SK-N-SH (cell line): Measurements from ENCODE around the gene RAB3C. TPM values are rescaled to one million over a fixed set of nuclear protein-coding genes. Genes with fewer than 3 reads are reported as not detected.

Source experiments
- CTCF ChIA-PET: fragments of 300-600, 350-600 bp; formaldehyde crosslinking; extraction: SDS; loops from one replicate; lab custom pipeline; 2021; lab: Yijun Ruan, JAX
- POLR2A ChIA-PET: fragments of 350-600 bp; sonication (Branson Sonifier 250); formaldehyde crosslinking; extraction: SDS; loops from one replicate; lab custom pipeline; 2020; ENCODE audit warnings: antibody characterized with exemption, inconsistent platforms; lab: Yijun Ruan, JAX
- DNase-seq: peaks from one replicate; pipeline ENCODE4 v3.0.0; 2012
- H2AFZ ChIP-seq: fragments of 200-600 bp; sonication (generic); 2 replicates; pipeline ENCODE4 v1.8.1; 2016; ENCODE audit warnings: antibody characterized with exemption, mild to moderate bottlenecking, low read depth
- H3F3A ChIP-seq: fragments of 200-600 bp; sonication (generic); replicated peaks from 2 replicates; pipeline ENCODE3; 2016; ENCODE audit warnings: antibody characterized with exemption, mild to moderate bottlenecking; ENCODE audit not compliant: insufficient read depth
- H3K27ac ChIP-seq, 2 experiments: fragments of 200-500 bp in 1 of 2; fragments of 200-600 bp in 1 of 2; sonication (Bioruptor generic) in 1 of 2; sonication (generic), shearing (Covaris generic) in 1 of 2; 2 replicates each; pipeline versions ENCODE4 v1.5.1 to v1.6.1; 2014 to 2016; ENCODE audit warnings: low read depth in 2 of 2, inconsistent platforms in 1 of 2, low read length in 1 of 2, mild to moderate bottlenecking in 1 of 2, mixed read lengths in 1 of 2
- H3K27me3 ChIP-seq: fragments of 200-600 bp; sonication (generic), shearing (Covaris generic); 2 replicates; pipeline ENCODE4 v1.6.1; 2016; ENCODE audit warnings: mixed run types; ENCODE audit not compliant: insufficient read depth
- H3K36me3 ChIP-seq, 2 experiments: fragments of 200-500 bp in 1 of 2; fragments of 200-600 bp in 1 of 2; sonication (Bioruptor generic) in 1 of 2; sonication (generic) in 1 of 2; replicated peaks in 1 of 2; 2 replicates each; pipeline versions ENCODE3 to v1.5.1; 2014 to 2016; ENCODE audit warnings: low read length in 1 of 2, mild to moderate bottlenecking in 1 of 2; ENCODE audit not compliant: insufficient read depth in 2 of 2, control insufficient read depth in 1 of 2
- H3K4me1 ChIP-seq, 2 experiments: fragments of 200-500 bp in 1 of 2; fragments of 200-600 bp in 1 of 2; sonication (Bioruptor generic) in 1 of 2; sonication (generic), shearing (Covaris generic) in 1 of 2; 2 replicates each; pipeline versions ENCODE4 v1.5.1 to v1.6.1; 2014 to 2016; ENCODE audit warnings: low read depth in 1 of 2, low read length in 1 of 2, mixed run types in 1 of 2; ENCODE audit not compliant: insufficient read depth in 2 of 2, control insufficient read depth in 1 of 2
- H3K4me2 ChIP-seq: fragments of 200-600 bp; sonication (generic), shearing (Covaris generic); 2 replicates; pipeline ENCODE4 v1.6.1; 2017; ENCODE audit warnings: mixed run types
- H3K4me3 ChIP-seq, 2 experiments: fragments of 200-500 bp in 1 of 2; fragments of 200-600 bp in 1 of 2; sonication (Bioruptor generic) in 1 of 2; sonication (generic), shearing (Covaris generic) in 1 of 2; 2 replicates each; pipeline versions ENCODE4 v1.5.1 to v1.8.1; 2014 to 2016; ENCODE audit warnings: low read depth in 2 of 2, inconsistent platforms in 1 of 2, low read length in 1 of 2, mild to moderate bottlenecking in 1 of 2, mixed read lengths in 1 of 2, moderate library complexity in 1 of 2
- H3K79me2 ChIP-seq: fragments of 200-600 bp; sonication (generic); 2 replicates; pipeline ENCODE4 v1.8.1; 2017; ENCODE audit warnings: mild to moderate bottlenecking; ENCODE audit not compliant: insufficient read depth
- H3K9ac ChIP-seq: fragments of 200-600 bp; sonication (generic); 2 replicates; pipeline ENCODE4 v1.6.1; 2017; ENCODE audit warnings: mixed run types
- H3K9me2 ChIP-seq: fragments of 200-600 bp; sonication (generic); 2 replicates; pipeline ENCODE4 v1.6.1; 2017; ENCODE audit warnings: mixed run types
- H3K9me3 ChIP-seq: fragments of 200-600 bp; sonication (generic); 2 replicates; pipeline ENCODE4 v1.6.1; 2017; ENCODE audit warnings: mixed run types, mild to moderate bottlenecking, moderate library complexity
- H4K20me1 ChIP-seq: fragments of 200-600 bp; sonication (generic); 2 replicates; pipeline ENCODE4 v1.6.1; 2017; ENCODE audit warnings: mild to moderate bottlenecking, mixed run types; ENCODE audit not compliant: insufficient read depth
- CTCF ChIP-seq: fragments of 200-600 bp; sonication (generic); IDR thresholded peaks from 2 replicates; pipeline ENCODE4 v1.6.1; 2017; ENCODE audit warnings: antibody characterized with exemption, mild to moderate bottlenecking, moderate library complexity
- EP300 ChIP-seq, 2 experiments: IDR thresholded peaks; 2 replicates each; pipeline versions ENCODE4 v1.4.0 to v1.6.1; 2012; ENCODE audit warnings: borderline replicate concordance in 1 of 2, low read depth in 1 of 2, low read length in 1 of 2
- EZH2phosphoT487 ChIP-seq: fragments of 200-600 bp; sonication (generic); IDR thresholded peaks from 2 replicates; pipeline ENCODE4 v1.6.1; 2017; ENCODE audit warnings: low read depth, mixed run types, mild to moderate bottlenecking, antibody characterized with exemption, moderate library complexity, borderline replicate concordance
- IRF3 ChIP-seq: fragments of 150-350 bp; IDR thresholded peaks from 2 replicates; pipeline ENCODE4 v1.6.1; 2016; ENCODE audit warnings: mild to moderate bottlenecking, low read depth, low read length
- JUND ChIP-seq: IDR thresholded peaks from 2 replicates; pipeline ENCODE4 v1.4.0; 2012
- MEF2A ChIP-seq: IDR thresholded peaks from 2 replicates; pipeline ENCODE4 v1.4.0; 2012; ENCODE audit warnings: low read depth, borderline replicate concordance
- NRF1 ChIP-seq: IDR thresholded peaks from 2 replicates; pipeline ENCODE4 v1.6.1; 2012; ENCODE audit warnings: low read depth, mild to moderate bottlenecking, low read length
- RCOR1 ChIP-seq: fragments of 150-350 bp; IDR thresholded peaks from 2 replicates; pipeline ENCODE4 v1.6.1; 2017; ENCODE audit warnings: antibody characterized with exemption, low read length
- REST ChIP-seq: IDR thresholded peaks from 2 replicates; pipeline ENCODE4 v1.6.1; 2012; ENCODE audit warnings: mild to moderate bottlenecking, low read depth, low read length, moderate library complexity
- RFX5 ChIP-seq: IDR thresholded peaks from 2 replicates; pipeline ENCODE4 v1.6.1; 2012; ENCODE audit warnings: mild to moderate bottlenecking, improper control_type of control experiment, low read length
- RXRA ChIP-seq: IDR thresholded peaks from 2 replicates; pipeline ENCODE4 v1.4.0; 2012; ENCODE audit warnings: low read depth, mild to moderate bottlenecking, borderline replicate concordance
- SIN3A ChIP-seq: IDR thresholded peaks from 2 replicates; pipeline ENCODE4 v1.6.1; 2012; ENCODE audit warnings: low read depth, mild to moderate bottlenecking, low read length, moderate library complexity, borderline replicate concordance
- TEAD4 ChIP-seq: IDR thresholded peaks from 2 replicates; pipeline ENCODE4 v1.4.0; 2012; ENCODE audit warnings: mild to moderate bottlenecking, borderline replicate concordance; ENCODE audit not compliant: insufficient read depth
- USF1 ChIP-seq: IDR thresholded peaks from 2 replicates; pipeline ENCODE4 v1.4.0; 2012; ENCODE audit warnings: low read depth, borderline replicate concordance
- ZBTB33 ChIP-seq: IDR thresholded peaks from 2 replicates; pipeline ENCODE4 v1.4.0; 2012; ENCODE audit warnings: low read depth, borderline replicate concordance
- WGBS: methylation state at CpG from one replicate; pipeline ENCODE4 v1.1.6; 2017; ENCODE audit warnings: low lambda C conversion rate; 5-methylcytosine and 5-hydroxymethylcytosine counted together
- polyA plus RNA-seq, 3 experiments: library from polyadenylated mRNA; depleted of rRNA; stranded (reverse); fragments of >200 nt; gene quantifications; 2 replicates each; pipeline ENCODE4 v1.2.3, GENCODE V29; 2012

The RAB3C gene
- polyA plus RNA-seq, 1 of the 3 experiments (the other 2 are of a cell fraction) = 0.03 TPM

- ChIA-PET CTCF (no interaction called here), POLR2A (no interaction called here)
- WGBS = 13% methylated on average over 1 of the region's 1 CpG
- Histone ChIP-seq H2AFZ (no peak overlapping the region), H3K9me3 (no peaks in the 10 kb centered on the region), H3K9ac (no peak overlapping the region), H3K4me2 (no peak overlapping the region), H3K4me1 (peaks cover 0 to 3% of the 10 kb centered on the region in 2 experiments; a peak in 2 of 4 replicates), H3F3A (no peaks in the 10 kb centered on the region), H3K36me3 (peaks cover 0 to 3% of the 10 kb centered on the region in 2 experiments), H4K20me1 (no peaks in the 10 kb centered on the region), H3K27me3 (no peaks in the 10 kb centered on the region), H3K27ac (no peak overlapping the region), H3K9me2 (peaks cover 4% of the 10 kb centered on the region; the same call in 1 of the 2 replicates), H3K4me3 (no peak overlapping the region), H3K79me2 (no peaks in the 10 kb centered on the region)
- no peak for DNase-seq
- TF ChIP-seq RXRA = no peak
- no peak for TF ChIP-seq IRF3
- no peak for TF ChIP-seq SIN3A
- TF ChIP-seq ZBTB33 = no peak
- TF ChIP-seq CTCF = no peak
- TF ChIP-seq USF1 = no peak
- TF ChIP-seq MEF2A = no peak
- no peak for TF ChIP-seq RCOR1
- TF ChIP-seq TEAD4 = no peak
- TF ChIP-seq NRF1 = no peak
- no peak for TF ChIP-seq JUND
- no peak for TF ChIP-seq EP300 (IDR thresholded peaks at IDR 0.05; ENCODE audit: borderline replicate concordance in 1 of 2, low read depth in 1 of 2, low read length in 1 of 2)
- TF ChIP-seq EZH2phosphoT487 = no peak
- TF ChIP-seq REST = no peak
- TF ChIP-seq RFX5 = no peak
These were observed 139.3 kb downstream of the RAB3C start for GRCh38 chr5:58722160-58722559.
